HepG2 (cell line): Measurements from ENCODE around the gene SCAI. TPM values are rescaled to one million over a fixed set of nuclear protein-coding genes. Genes with fewer than 3 reads are reported as not detected.

Experiments used
- ATAC-seq: fragments of 200-7000 bp; cut with Tn5 transposase; 3 replicates; pipeline ENCODE4 v1.9.1; 2020; ENCODE audit warnings: mild to moderate bottlenecking, moderate library complexity
- BruUV-seq: library from RNA; stranded (reverse); fragments of 400-500 nt; replicated peaks from 2 replicates; lab custom pipeline; 2021; lab: Mats Ljungman, UMichigan
- CTCF ChIA-PET: fragments of 300-600 bp; formaldehyde crosslinking; extraction: SDS; loops from one replicate; lab custom pipeline; 2021; ENCODE audit warnings: low total read pairs, inconsistent platforms, low intra/inter-chr PET ratio; lab: Yijun Ruan, JAX
- POLR2A ChIA-PET: fragments of 350-600 bp; sonication (Branson Sonifier 250); formaldehyde crosslinking; loops from one replicate; lab custom pipeline; 2020; ENCODE audit warnings: antibody characterized with exemption, inconsistent platforms; lab: Yijun Ruan, JAX
- DNase-seq: peaks from one replicate; pipeline ENCODE4 v3.0.0-alpha.2; 2015; ENCODE audit warnings: low spot score
- FAIRE-seq: peaks from 3 replicates; lab custom pipeline; 2011; peaks lifted over from hg19 to GRCh38; lab: Jason Lieb, UNC
- H2AFZ ChIP-seq: one replicate; pipeline ENCODE4 v1.6.1; 2011; ENCODE audit warnings: low read length, inconsistent platforms
- H3K27ac ChIP-seq: fragments of 300-600 bp; 3 replicates; pipeline ENCODE4 v1.8.0; 2011; ENCODE audit warnings: mixed run types, mild to moderate bottlenecking, mixed read lengths, low read length, inconsistent platforms; ENCODE audit not compliant: insufficient read depth; ENCODE audit errors: extremely low read length
- H3K27me3 ChIP-seq, 2 experiments: fragments of 200-600 bp in 1 of 2; 2 replicates in 1 of 2; 3 replicates in 1 of 2; pipeline versions ENCODE4 v1.6.0 to v1.8.0; 2011; ENCODE audit warnings: low read length in 2 of 2, mild to moderate bottlenecking in 2 of 2, moderate library complexity in 2 of 2, inconsistent platforms in 1 of 2; ENCODE audit not compliant: insufficient read depth in 2 of 2, control insufficient read depth in 1 of 2
- H3K36me3 ChIP-seq, 2 experiments: fragments of 200-600 bp in 1 of 2; replicated peaks in 1 of 2; 2 replicates in 1 of 2; 3 replicates in 1 of 2; pipeline versions ENCODE4 v1.5.1 to v1.8.0; 2011; ENCODE audit warnings: low read length in 2 of 2, inconsistent platforms in 1 of 2; ENCODE audit not compliant: insufficient read depth in 2 of 2, control insufficient read depth in 1 of 2
- H3K4me1 ChIP-seq: 2 replicates; pipeline ENCODE4 v1.5.1; 2012; ENCODE audit warnings: low read length, inconsistent platforms; ENCODE audit not compliant: insufficient read depth
- H3K4me2 ChIP-seq: 2 replicates; pipeline ENCODE4 v1.6.0; 2011; ENCODE audit warnings: low read depth, low read length, inconsistent platforms
- H3K4me3 ChIP-seq, 3 experiments: fragments of 200-600 bp in 1 of 3; sonication (generic), shearing (Covaris generic) in 1 of 3; replicated peaks in 1 of 3; 2 replicates each; pipeline ENCODE4 v1.5.1; 2011 to 2016; ENCODE audit warnings: low read length in 3 of 3, inconsistent platforms in 2 of 3, low read depth in 2 of 3, mild to moderate bottlenecking in 2 of 3, control low read depth in 1 of 3, mixed read lengths in 1 of 3; ENCODE audit not compliant: insufficient read depth in 1 of 3
- H3K79me2 ChIP-seq: one replicate; pipeline ENCODE4 v1.6.1; 2011; ENCODE audit warnings: low read length, inconsistent platforms; ENCODE audit not compliant: insufficient read depth
- H3K9ac ChIP-seq: 2 replicates; pipeline ENCODE4 v1.6.0; 2011; ENCODE audit warnings: mild to moderate bottlenecking, low read depth, low read length, inconsistent platforms; ENCODE audit not compliant: insufficient read depth
- H3K9me3 ChIP-seq: 2 replicates; pipeline ENCODE4 v1.5.1; 2012; ENCODE audit warnings: mild to moderate bottlenecking, low read length
- H4K20me1 ChIP-seq: 2 replicates; pipeline ENCODE4 v1.6.0; 2011; ENCODE audit warnings: inconsistent platforms, mild to moderate bottlenecking, low read length, moderate library complexity; ENCODE audit not compliant: insufficient read depth
- ADNP ChIP-seq: sonication (generic); formaldehyde crosslinking; IDR thresholded peaks from 2 replicates; pipeline ENCODE4 v1.4.0; 2020; ENCODE audit warnings: missing genetic modification reagents
- BHLHE40 ChIP-seq: IDR thresholded peaks from 2 replicates; pipeline ENCODE4 v1.6.1; 2011; ENCODE audit warnings: low read length, improper control_type of control experiment
- DDIT3 ChIP-seq: sonication (generic); formaldehyde crosslinking; IDR thresholded peaks from 2 replicates; pipeline ENCODE4 v1.4.0; 2020; ENCODE audit warnings: mild to moderate bottlenecking, missing genetic modification reagents
- EP300 ChIP-seq, 3 experiments: sonication (generic) in 1 of 3; formaldehyde crosslinking in 1 of 3; IDR thresholded peaks; 2 replicates each; pipeline versions ENCODE4 v1.5.1 to v1.6.1; 2011 to 2020; ENCODE audit warnings: low read depth in 2 of 3, low read length in 2 of 3, borderline replicate concordance in 1 of 3, improper control_type of control experiment in 1 of 3, mild to moderate bottlenecking in 1 of 3, missing genetic modification reagents in 1 of 3, moderate library complexity in 1 of 3
- IRF1 ChIP-seq: sonication (generic); formaldehyde crosslinking; IDR thresholded peaks from 2 replicates; pipeline ENCODE4 v1.4.0; 2020; ENCODE audit warnings: low read depth, mild to moderate bottlenecking, missing genetic modification reagents
- JUNB ChIP-seq: sonication (generic); formaldehyde crosslinking; IDR thresholded peaks from 2 replicates; pipeline ENCODE4 v1.8.0; 2022; ENCODE audit warnings: missing genetic modification reagents, mild to moderate bottlenecking, borderline replicate concordance
- POLR2G ChIP-seq: fragments of 200-400 bp; formaldehyde crosslinking; IDR thresholded peaks from 2 replicates; pipeline ENCODE4 v1.6.1; 2018; ENCODE audit warnings: mild to moderate bottlenecking, low read depth, low read length, moderate library complexity
- PRPF4 ChIP-seq: fragments of 200-400 bp; formaldehyde crosslinking; IDR thresholded peaks from 2 replicates; pipeline ENCODE4 v1.6.1; 2016; ENCODE audit warnings: low read length, low read depth; ENCODE audit not compliant: poor library complexity, severe bottlenecking
- SALL2 ChIP-seq: sonication (generic); formaldehyde crosslinking; IDR thresholded peaks from 2 replicates; pipeline ENCODE4 v1.8.1; 2023; ENCODE audit warnings: mild to moderate bottlenecking, missing genetic modification reagents, inconsistent platforms
- SMAD9 ChIP-seq: sonication (generic); formaldehyde crosslinking; IDR thresholded peaks from 2 replicates; pipeline ENCODE4 v1.5.1; 2020; ENCODE audit warnings: mild to moderate bottlenecking, missing genetic modification reagents
- SRF ChIP-seq: IDR thresholded peaks from 2 replicates; pipeline ENCODE4 v1.6.1; 2011; ENCODE audit warnings: mild to moderate bottlenecking, low read depth, low read length, moderate library complexity
- TP53 ChIP-seq: sonication (generic); formaldehyde crosslinking; conservative IDR thresholded peaks from 2 replicates; pipeline ENCODE4 v1.4.0; 2020; ENCODE audit warnings: missing genetic modification reagents
- YY1 ChIP-seq: IDR thresholded peaks from 2 replicates; pipeline ENCODE4 v1.6.1; 2011; ENCODE audit warnings: low read length, low read depth, moderate library complexity, mild to moderate bottlenecking; ENCODE audit not compliant: insufficient read depth, insufficient replicate concordance
- ZNF251 ChIP-seq: sonication (generic); formaldehyde crosslinking; IDR thresholded peaks from 2 replicates; pipeline ENCODE4 v1.9.0; 2021; ENCODE audit warnings: mild to moderate bottlenecking, missing genetic modification reagents
- ZNF431 ChIP-seq: sonication (generic); formaldehyde crosslinking; IDR thresholded peaks from 2 replicates; pipeline ENCODE4 v1.9.0; 2022; ENCODE audit warnings: missing genetic modification reagents, low read depth, mild to moderate bottlenecking, borderline replicate concordance
- ZNF550 ChIP-seq: sonication (generic); formaldehyde crosslinking; IDR thresholded peaks from 2 replicates; pipeline ENCODE4 v1.4.0; 2020; ENCODE audit warnings: mild to moderate bottlenecking, missing genetic modification reagents, borderline replicate concordance
- WGBS: methylation state at CpG from one replicate; pipeline ENCODE4 v1.1.6; 2017; ENCODE audit warnings: low lambda C conversion rate; 5-methylcytosine and 5-hydroxymethylcytosine counted together
- in situ Hi-C: cut with HindIII; loops from 2 replicates; pipeline ENCODE4 v1.10.0; 2017; ENCODE audit warnings: low pct_unique_long_range_greater_than_20kb; ENCODE audit not compliant: extremely low pct_ligation_motif_present
- intact Hi-C: fragments of 100-400 bp; cut with micrococcal nuclease; formaldehyde crosslinking; loops from one replicate; pipeline ENCODE4 v1.10.0; 2022; ENCODE audit not compliant: unreplicated experiment
- polyA plus RNA-seq, 8 experiments: library from polyadenylated mRNA; depleted of rRNA in 3 of 8; stranded (reverse) in 7 of 8; unstranded in 1 of 8; fragments of >200 nt; fragmentation: Illumina TruSeq in 4 of 8; extraction: Trizol in 4 of 8; gene quantifications; 2 replicates each; pipeline versions ENCODE4 v1.2.1 to v1.2.3, GENCODE V29; 2011 to 2016; ENCODE audit warnings: low read depth in 4 of 8, missing spikeins in 1 of 8, mixed read lengths in 1 of 8; ENCODE audit not compliant: insufficient read depth in 1 of 8
- total RNA-seq, 5 experiments: library from RNA; depleted of rRNA; stranded (reverse); fragments of >200 nt; fragmentation: Illumina TruSeq; extraction: Trizol; gene quantifications; 2 replicates each; pipeline ENCODE4 v1.2.3, GENCODE V29; 2016; ENCODE audit warnings: low read depth in 1 of 5
- TF ChIP-seq, protein P1 (sequence below): sonication (generic); formaldehyde crosslinking; IDR thresholded peaks from 2 replicates; pipeline ENCODE4 v1.5.1; 2020; ENCODE audit warnings: missing genetic modification reagents, mild to moderate bottlenecking, borderline replicate concordance
- TF ChIP-seq, protein P2 (sequence below): sonication (generic); formaldehyde crosslinking; conservative IDR thresholded peaks from 2 replicates; pipeline ENCODE4 v1.5.0; 2020; ENCODE audit warnings: missing genetic modification reagents

Gene SCAI
- total and polyA plus RNA-seq, 2 of the 13 experiments (the other 11 are each of a cell fraction or from before 2014, with no cell fraction given): 4.4 to 8.4 TPM

GRCh38 chr9:124975131-124975530 is 168.2 kb downstream of the SCAI start:
- ATAC-seq: no peak

More at GRCh38 chr9:124975131-124975530, 168.2 kb downstream of the SCAI start:
- FAIRE-seq: no peak
- Histone ChIP-seq H2AFZ (no peak overlapping the region), H3K79me2 (no peaks in the 10 kb centered on the region), H4K20me1 (no peaks in the 10 kb centered on the region), H3K4me3 (no peak overlapping the region), H3K9me3 (no peaks in the 10 kb centered on the region), H3K4me1 (no peaks in the 10 kb centered on the region), H3K36me3 (peaks cover 6 to 16% of the 10 kb centered on the region in 2 experiments; a peak in 4 of 5 replicates), H3K9ac (no peak overlapping the region), H3K27me3 (no peaks in the 10 kb centered on the region), H3K27ac (no peak overlapping the region), H3K4me2 (no peak overlapping the region)
- in situ Hi-C loops: no loop called here
- CTCF ChIA-PET: no interaction called here
- POLR2A ChIA-PET: no interaction called here
- BruUV-seq: no TSS peak
- intact Hi-C loops: no loop called here
- no peak for TF ChIP-seq POLR2G
- TF ChIP-seq SRF: no peak
- no peak for TF ChIP-seq EP300 (IDR thresholded peaks at IDR 0.05; ENCODE audit: low read depth in 2 of 2, low read length in 2 of 2)
- TF ChIP-seq EP300 (CRISPR knock-in tag; IDR thresholded peaks at IDR 0.05; ENCODE audit: borderline replicate concordance): no peak
- TF ChIP-seq ZNF550 (CRISPR knock-in tag): no peak
- TF ChIP-seq ZNF251 (CRISPR knock-in tag): no peak
- TF ChIP-seq DDIT3: no peak
- TF ChIP-seq TP53 (CRISPR knock-in tag): no peak
- no peak for TF ChIP-seq IRF1 (CRISPR knock-in tag)
- TF ChIP-seq PRPF4: no peak
- TF ChIP-seq, protein P1, sequence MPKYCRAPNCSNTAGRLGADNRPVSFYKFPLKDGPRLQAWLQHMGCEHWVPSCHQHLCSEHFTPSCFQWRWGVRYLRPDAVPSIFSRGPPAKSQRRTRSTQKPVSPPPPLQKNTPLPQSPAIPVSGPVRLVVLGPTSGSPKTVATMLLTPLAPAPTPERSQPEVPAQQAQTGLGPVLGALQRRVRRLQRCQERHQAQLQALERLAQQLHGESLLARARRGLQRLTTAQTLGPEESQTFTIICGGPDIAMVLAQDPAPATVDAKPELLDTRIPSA: no peak
- no peak for TF ChIP-seq SMAD9 (CRISPR knock-in tag)
- TF ChIP-seq BHLHE40: no peak
- no peak for TF ChIP-seq ZNF431
- no peak for TF ChIP-seq ADNP (CRISPR knock-in tag)
- TF ChIP-seq SALL2: no peak
- no peak for TF ChIP-seq JUNB (CRISPR knock-in tag)
- no peak for TF ChIP-seq YY1
- TF ChIP-seq, protein P2, sequence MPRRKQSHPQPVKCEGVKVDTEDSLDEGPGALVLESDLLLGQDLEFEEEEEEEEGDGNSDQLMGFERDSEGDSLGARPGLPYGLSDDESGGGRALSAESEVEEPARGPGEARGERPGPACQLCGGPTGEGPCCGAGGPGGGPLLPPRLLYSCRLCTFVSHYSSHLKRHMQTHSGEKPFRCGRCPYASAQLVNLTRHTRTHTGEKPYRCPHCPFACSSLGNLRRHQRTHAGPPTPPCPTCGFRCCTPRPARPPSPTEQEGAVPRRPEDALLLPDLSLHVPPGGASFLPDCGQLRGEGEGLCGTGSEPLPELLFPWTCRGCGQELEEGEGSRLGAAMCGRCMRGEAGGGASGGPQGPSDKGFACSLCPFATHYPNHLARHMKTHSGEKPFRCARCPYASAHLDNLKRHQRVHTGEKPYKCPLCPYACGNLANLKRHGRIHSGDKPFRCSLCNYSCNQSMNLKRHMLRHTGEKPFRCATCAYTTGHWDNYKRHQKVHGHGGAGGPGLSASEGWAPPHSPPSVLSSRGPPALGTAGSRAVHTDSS (CRISPR knock-in tag): no peak
- TF ChIP-seq, all 625 proteins: peak for 0
- 79% methylated on average over 2 of the region's 2 CpGs for WGBS
- DNase-seq: no peak
